T-cell (primary cell): ENCODE measurements around the gene RUNX1. TPM values are rescaled to one million over a fixed set of nuclear protein-coding genes. Genes with fewer than 3 reads are reported as not detected.
A peak's percentile ranks its signal among the peaks of the same experiment; 100 is the strongest.

Experiments used
- ATAC-seq, 4 experiments: fragments of 200-7000 bp in 3 of 4; fragments of 150-1000 bp in 1 of 4; cut with Tn5 transposase; replicated peaks in 1 of 4; 1 replicate in 3 of 4; 2 replicates in 1 of 4; pipeline ENCODE4 v1.10.0; 2021; ENCODE audit warnings: moderate library complexity in 3 of 4, mild to moderate bottlenecking in 2 of 4, moderate number of reproducible peaks in 1 of 4
- CTCF ChIA-PET, 2 donors: fragments of 300-600 bp; sonication (Branson Sonifier 250); formaldehyde crosslinking; loops; one replicate each; lab custom pipeline; 2022; ENCODE audit warnings: antibody characterized with exemption in 2 of 2; lab: Charles Lee
- POLR2A ChIA-PET, 2 donors: fragments of 300-600 bp; sonication (Branson Sonifier 250); formaldehyde crosslinking; loops; one replicate each; lab custom pipeline; 2022; ENCODE audit warnings: antibody characterized with exemption in 2 of 2; lab: Charles Lee
- DNase-seq, 35 experiments: peaks; one replicate each; pipeline versions ENCODE4 v3.0.0 to v3.0.0-alpha.2; 2013 to 2023
- H3K27ac ChIP-seq: one replicate; pipeline ENCODE4 v1.5.1; 2013; ENCODE audit warnings: low read length
- H3K27me3 ChIP-seq, 2 experiments: replicated peaks in 1 of 2; 1 replicate in 1 of 2; 2 replicates in 1 of 2; pipeline versions ENCODE4 v1.6.1 to v1.7.0; 2013; ENCODE audit warnings: low read length in 1 of 2, mixed read lengths in 1 of 2; ENCODE audit not compliant: control insufficient read depth in 2 of 2, insufficient read depth in 2 of 2; ENCODE audit errors: extremely low read depth in 1 of 2
- H3K36me3 ChIP-seq, 2 donors: 1 replicate in 1 of 2; 2 replicates in 1 of 2; pipeline versions ENCODE4 v1.6.1 to v1.7.0; 2013; ENCODE audit warnings: low read length in 1 of 2; ENCODE audit not compliant: control insufficient read depth in 2 of 2, insufficient read depth in 1 of 2; ENCODE audit errors: extremely low read depth in 1 of 2
- H3K4me1 ChIP-seq, 2 experiments: 1 replicate in 1 of 2; 2 replicates in 1 of 2; pipeline versions ENCODE4 v1.6.1 to v1.7.0; 2013; ENCODE audit warnings: low read length in 2 of 2, mixed read lengths in 1 of 2; ENCODE audit not compliant: insufficient read depth in 2 of 2, control insufficient read depth in 1 of 2; ENCODE audit errors: extremely low read depth in 1 of 2
- H3K4me3 ChIP-seq, 2 donors: 1 replicate in 1 of 2; 2 replicates in 1 of 2; pipeline versions ENCODE4 v1.5.1 to v1.7.0; 2013; ENCODE audit warnings: mild to moderate bottlenecking in 2 of 2, low read length in 1 of 2, moderate library complexity in 1 of 2; ENCODE audit not compliant: control insufficient read depth in 1 of 2; ENCODE audit errors: extremely low read depth in 1 of 2
- H3K9me3 ChIP-seq: 2 replicates; pipeline ENCODE4 v1.7.0; 2013
- H3K27ac Mint-ChIP-seq, 2 donors: one replicate each; pipeline ENCODE4 v1.8.0; 2020 to 2021; ENCODE audit warnings: mild to moderate bottlenecking in 2 of 2, mixed read lengths in 2 of 2
- H3K27me3 Mint-ChIP-seq, 2 donors: one replicate each; pipeline ENCODE4 v1.8.0; 2021 to 2022; ENCODE audit warnings: mixed read lengths in 2 of 2
- H3K36me3 Mint-ChIP-seq: one replicate; pipeline ENCODE4 v1.8.0; 2021; ENCODE audit warnings: mixed read lengths
- H3K4me1 Mint-ChIP-seq, 3 donors: one replicate each; pipeline ENCODE4 v1.8.0; 2020 to 2022; ENCODE audit warnings: mixed read lengths in 3 of 3, mild to moderate bottlenecking in 1 of 3
- H3K4me3 Mint-ChIP-seq, 3 donors: one replicate each; pipeline ENCODE4 v1.8.0; 2020 to 2022; ENCODE audit warnings: mild to moderate bottlenecking in 3 of 3, mixed read lengths in 3 of 3, moderate library complexity in 3 of 3
- H3K9me3 Mint-ChIP-seq, 3 donors: one replicate each; pipeline ENCODE4 v1.8.0; 2020 to 2022; ENCODE audit warnings: mixed read lengths in 3 of 3
- WGBS: methylation state at CpG from one replicate; pipeline ENCODE4 v1.1.5; 2013; ENCODE audit warnings: missing lambda C conversion rate; ENCODE audit not compliant: insufficient coverage; 5-methylcytosine and 5-hydroxymethylcytosine counted together
- total RNA-seq, 35 experiments: library from RNA in 6 of 35; stranded (reverse) in 6 of 35; fragments of 120-200 nt in 1 of 35; gene quantifications; one replicate each; pipeline versions ENCODE4 v1.2.1 to v1.2.4 and lab custom pipeline; 2013 to 2026

Gene RUNX1
- total RNA-seq, 5 donors from 2014 or later (not counting 1 experiment from before 2014, with no cell fraction given): 87.0 to 117 (median 104) TPM

DNA sequence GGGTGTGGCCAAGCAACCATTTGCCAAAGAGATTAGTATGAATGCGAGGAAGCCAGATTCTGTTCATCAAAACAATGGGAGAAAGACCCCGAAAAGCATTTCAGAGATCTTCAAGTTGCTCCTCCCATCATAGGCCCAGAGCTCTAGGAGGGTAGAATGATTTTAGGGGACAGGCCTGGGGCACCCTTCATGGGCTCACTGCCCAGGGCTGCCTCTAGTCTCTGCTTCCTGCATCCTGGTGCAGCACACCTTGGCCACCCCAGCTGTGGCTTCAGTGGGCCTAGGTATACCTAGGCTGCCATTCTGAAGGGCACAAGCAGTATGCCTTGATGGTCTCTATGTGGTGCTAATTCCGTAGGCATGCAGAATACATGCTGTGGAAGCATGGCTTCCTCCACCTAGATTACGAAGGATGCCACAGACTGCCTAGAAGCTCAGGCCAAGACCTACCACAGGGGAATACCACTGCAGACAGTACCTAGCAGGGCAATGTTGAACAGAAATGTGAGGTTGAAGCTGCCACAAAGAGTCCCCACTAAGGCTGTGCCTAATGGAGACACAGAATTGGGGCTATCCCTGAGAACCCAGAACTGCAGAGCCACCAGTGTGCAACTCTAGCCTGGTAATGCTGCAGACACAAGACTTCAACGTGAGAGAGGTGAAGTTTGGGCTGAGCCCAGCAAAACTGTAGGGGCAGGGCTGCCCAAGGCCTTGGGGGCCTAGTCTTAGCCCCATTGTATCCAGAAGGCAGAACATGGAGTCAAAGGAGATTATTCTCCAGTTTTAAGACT lies 221.5 kb downstream of the RUNX1 start:
- H3K4me1 Mint-ChIP-seq: peaks cover 6 to 20% (median 10%) of the 10 kb centered on the region in 3 donors
- Histone ChIP-seq H3K4me3 (no peak overlapping the region), H3K27me3 (no peaks in the 10 kb centered on the region), H3K27ac (no peak overlapping the region), H3K4me1 (peaks cover 0 to 10% of the 10 kb centered on the region in 2 experiments), H3K9me3 (peaks cover 2% of the 10 kb centered on the region), H3K36me3 (peaks cover 7 to 91% of the 10 kb centered on the region in 2 donors)
- 100% methylated on average over 3 of the region's 5 CpGs for WGBS
- ChIA-PET POLR2A (no interaction called here), CTCF (interaction anchor here in 1 of 2 donors (0.5 kb wide), 1 partner anchor 35 kb away, joined by 4 read pairs; no protein-coding TSS in a partner anchor)
- ATAC-seq: no peak
- no peak overlapping the region for H3K4me3 Mint-ChIP-seq
- peaks cover 2 to 7% (median 5%) of the 10 kb centered on the region in 3 donors for H3K9me3 Mint-ChIP-seq
- H3K27me3 Mint-ChIP-seq: no peaks in the 10 kb centered on the region
- peak overlapping the region in 1 of 2 donors; percentile 31 for H3K27ac Mint-ChIP-seq
- H3K36me3 Mint-ChIP-seq: peaks cover 81% of the 10 kb centered on the region
- DNase-seq: no peak

GRCh38 chr21:34826836-34827235 lies 222.3 kb downstream of the RUNX1 start:
- Histone ChIP-seq H3K27ac (no peak overlapping the region), H3K36me3 (peaks cover 8 to 91% of the 10 kb centered on the region in 2 donors), H3K4me3 (no peak overlapping the region), H3K4me1 (peaks cover 0 to 10% of the 10 kb centered on the region in 2 experiments), H3K27me3 (no peaks in the 10 kb centered on the region), H3K9me3 (peaks cover 2% of the 10 kb centered on the region)
- peaks cover 80% of the 10 kb centered on the region for H3K36me3 Mint-ChIP-seq
- no peak overlapping the region for H3K27ac Mint-ChIP-seq
- H3K9me3 Mint-ChIP-seq: peaks cover 2 to 7% (median 5%) of the 10 kb centered on the region in 3 donors
- ATAC-seq (no peak), DNase-seq (no peak)
- ChIA-PET CTCF (interaction anchor here in 1 of 2 donors (0.5 kb wide), 1 partner anchor 36 kb away, joined by 4 read pairs; no protein-coding TSS in a partner anchor), POLR2A (no interaction called here)
- 97% methylated on average over 3 of the region's 3 CpGs for WGBS
- peaks cover 7 to 21% (median 11%) of the 10 kb centered on the region in 3 donors for H3K4me1 Mint-ChIP-seq
- H3K4me3 Mint-ChIP-seq: no peak overlapping the region
- H3K27me3 Mint-ChIP-seq: no peaks in the 10 kb centered on the region

DNA sequence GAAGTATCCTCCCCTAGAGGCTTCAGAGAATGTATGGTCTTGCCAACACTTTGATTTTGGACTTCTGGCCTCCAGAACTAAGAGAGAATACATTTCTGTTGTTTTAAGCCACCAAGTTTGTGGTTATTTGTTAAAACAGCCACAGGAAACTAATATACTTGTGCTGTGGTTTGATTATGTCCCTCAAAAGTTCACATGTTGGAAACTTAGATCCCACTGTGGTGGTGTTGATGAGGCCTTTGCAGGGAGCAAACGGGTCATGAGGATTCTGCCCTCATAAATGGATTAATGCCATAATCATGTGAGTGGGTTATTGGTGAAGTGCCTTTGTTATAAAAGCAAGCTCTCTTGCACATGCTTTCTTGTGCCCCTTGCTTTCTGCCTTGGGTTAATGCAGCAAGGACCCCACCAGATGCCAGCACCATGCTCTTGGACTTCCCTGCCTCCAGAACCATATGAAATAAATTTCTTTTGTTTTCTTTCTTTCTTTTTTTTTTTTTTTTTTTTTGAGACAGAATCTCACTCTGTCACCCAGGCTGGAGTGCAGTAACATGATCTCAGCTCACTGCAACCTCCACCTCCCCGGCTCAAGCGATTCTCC lies 223.1 kb downstream of the RUNX1 start:
- Mint-ChIP-seq H3K27me3 (no peaks in the 10 kb centered on the region), H3K36me3 (peaks cover 80% of the 10 kb centered on the region), H3K4me3 (no peak overlapping the region), H3K9me3 (peaks cover 2 to 7% (median 5%) of the 10 kb centered on the region in 3 donors), H3K27ac (peak overlapping the region in 1 of 2 donors; percentile 37), H3K4me1 (peaks cover 11 to 21% (median 13%) of the 10 kb centered on the region in 3 donors)
- Histone ChIP-seq H3K9me3 (peaks cover 2% of the 10 kb centered on the region), H3K36me3 (peaks cover 8 to 91% of the 10 kb centered on the region in 2 donors), H3K4me1 (peaks cover 0 to 10% of the 10 kb centered on the region in 2 experiments), H3K27ac (no peak overlapping the region), H3K4me3 (no peak overlapping the region), H3K27me3 (no peaks in the 10 kb centered on the region)
- POLR2A ChIA-PET: interaction anchor here in 1 of 2 donors (0.6 kb wide), 1 partner anchor 62 kb away, joined by 4 read pairs; no protein-coding TSS in a partner anchor
- DNase-seq (no peak), ATAC-seq (no peak)
- WGBS: no CpG with 5 or more reads among the region's 3 CpGs
- CTCF ChIA-PET: interaction anchor here in 1 of 2 donors (0.6 to 0.7 kb wide), 2 partner anchors 79 to 250 kb away, joined by 4 to 6 read pairs; no protein-coding TSS in a partner anchor

GRCh38 chr21:34825101-34825500 lies 224.0 kb downstream of the RUNX1 start:
- no CpG with 5 or more reads among the region's 3 CpGs for WGBS
- peaks cover 8 to 89% of the 10 kb centered on the region in 2 donors for H3K36me3 ChIP-seq

GRCh38 chr21:34824314-34824713 lies 224.8 kb downstream of the RUNX1 start:
- Histone ChIP-seq H3K36me3 (peaks cover 8 to 89% of the 10 kb centered on the region in 2 donors), H3K4me1 (peaks cover 0 to 13% of the 10 kb centered on the region in 2 experiments), H3K27ac (no peak overlapping the region), H3K9me3 (peaks cover 2% of the 10 kb centered on the region), H3K27me3 (no peaks in the 10 kb centered on the region), H3K4me3 (no peak overlapping the region)
- ChIA-PET POLR2A (no interaction called here), CTCF (interaction anchor here in 1 of 2 donors (0.5 kb wide), 1 partner anchor 336 kb away, joined by 3 read pairs; no protein-coding TSS in a partner anchor)
- Mint-ChIP-seq H3K27me3 (no peaks in the 10 kb centered on the region), H3K4me3 (no peak overlapping the region), H3K27ac (peak overlapping the region; percentile 9 to 64), H3K36me3 (peaks cover 68% of the 10 kb centered on the region), H3K4me1 (peaks cover 6 to 21% (median 17%) of the 10 kb centered on the region in 3 donors), H3K9me3 (peaks cover 0 to 7% (median 5%) of the 10 kb centered on the region in 3 donors)
- ATAC-seq (no peak), DNase-seq (no peak)
- no CpG with 5 or more reads among the region's 1 CpG for WGBS

More at GRCh38 chr21:34825101-34825500, 224.0 kb downstream of the RUNX1 start:
- Histone ChIP-seq H3K9me3 (peaks cover 2% of the 10 kb centered on the region), H3K4me3 (no peak overlapping the region), H3K4me1 (peaks cover 0 to 13% of the 10 kb centered on the region in 2 experiments), H3K27me3 (no peaks in the 10 kb centered on the region), H3K27ac (no peak overlapping the region)
- DNase-seq (no peak), ATAC-seq (no peak)
- H3K4me3 Mint-ChIP-seq: no peak overlapping the region
- ChIA-PET CTCF (no interaction called here), POLR2A (interaction anchor here in 1 of 2 donors (0.6 to 0.7 kb wide), 2 partner anchors 8 to 437 kb away, joined by 3 to 4 read pairs; no protein-coding TSS in a partner anchor)
- peaks cover 11 to 23% (median 17%) of the 10 kb centered on the region in 3 donors for H3K4me1 Mint-ChIP-seq
- no peaks in the 10 kb centered on the region for H3K27me3 Mint-ChIP-seq
- H3K36me3 Mint-ChIP-seq: peaks cover 75% of the 10 kb centered on the region
- peaks cover 2 to 7% (median 5%) of the 10 kb centered on the region in 3 donors for H3K9me3 Mint-ChIP-seq
- H3K27ac Mint-ChIP-seq: peak overlapping the region; percentile 37 to 45

DNA sequence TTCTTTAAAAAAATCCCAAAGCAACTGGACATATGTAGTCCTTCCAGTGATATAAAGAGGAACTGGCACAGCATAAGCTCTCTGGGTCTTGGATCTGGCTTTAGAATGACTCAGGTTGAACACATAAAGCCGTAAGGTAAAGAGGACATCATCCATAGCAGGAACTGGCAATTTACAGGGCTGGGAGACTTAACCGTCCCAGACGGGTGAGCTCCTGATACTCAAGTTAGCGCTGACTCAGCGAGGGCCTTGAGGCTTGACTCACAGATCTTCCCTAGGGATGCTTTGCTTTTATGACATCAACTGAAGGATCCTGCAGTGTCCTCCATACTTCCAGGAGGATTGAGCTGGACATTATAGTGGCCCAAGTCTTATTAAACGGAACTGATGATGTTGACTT lies 226.2 kb downstream of the RUNX1 start:
- H3K36me3 Mint-ChIP-seq: peaks cover 66% of the 10 kb centered on the region
- DNase-seq: no peak
- H3K36me3 ChIP-seq: peaks cover 9 to 82% of the 10 kb centered on the region in 2 donors
- 100% methylated on average over 6 of the region's 6 CpGs for WGBS
- no peaks in the 10 kb centered on the region for H3K27me3 ChIP-seq
- no peak for ATAC-seq
- no peaks in the 10 kb centered on the region for H3K27me3 Mint-ChIP-seq
- no peak overlapping the region for H3K4me3 ChIP-seq
- H3K4me3 Mint-ChIP-seq: no peak overlapping the region
- H3K4me1 ChIP-seq: peaks cover 0 to 12% of the 10 kb centered on the region in 2 experiments
- ChIA-PET CTCF (no interaction called here), POLR2A (no interaction called here)
- H3K9me3 Mint-ChIP-seq: peaks cover 0 to 7% (median 5%) of the 10 kb centered on the region in 3 donors
- H3K9me3 ChIP-seq: no peaks in the 10 kb centered on the region
- no peak overlapping the region for H3K27ac Mint-ChIP-seq
- H3K27ac ChIP-seq: no peak overlapping the region
- peaks cover 10 to 25% (median 23%) of the 10 kb centered on the region in 3 donors for H3K4me1 Mint-ChIP-seq
